ENCODE data around the gene POLR2C. TPM values are rescaled to one million over a fixed set of nuclear protein-coding genes. Genes with fewer than 3 reads are reported as not detected.

POLR2C gene
- total and polyA plus RNA-seq, 2 of the 13 experiments (the other 11 are each of a cell fraction or from before 2014, with no cell fraction given): 104 to 216 TPM

DNA sequence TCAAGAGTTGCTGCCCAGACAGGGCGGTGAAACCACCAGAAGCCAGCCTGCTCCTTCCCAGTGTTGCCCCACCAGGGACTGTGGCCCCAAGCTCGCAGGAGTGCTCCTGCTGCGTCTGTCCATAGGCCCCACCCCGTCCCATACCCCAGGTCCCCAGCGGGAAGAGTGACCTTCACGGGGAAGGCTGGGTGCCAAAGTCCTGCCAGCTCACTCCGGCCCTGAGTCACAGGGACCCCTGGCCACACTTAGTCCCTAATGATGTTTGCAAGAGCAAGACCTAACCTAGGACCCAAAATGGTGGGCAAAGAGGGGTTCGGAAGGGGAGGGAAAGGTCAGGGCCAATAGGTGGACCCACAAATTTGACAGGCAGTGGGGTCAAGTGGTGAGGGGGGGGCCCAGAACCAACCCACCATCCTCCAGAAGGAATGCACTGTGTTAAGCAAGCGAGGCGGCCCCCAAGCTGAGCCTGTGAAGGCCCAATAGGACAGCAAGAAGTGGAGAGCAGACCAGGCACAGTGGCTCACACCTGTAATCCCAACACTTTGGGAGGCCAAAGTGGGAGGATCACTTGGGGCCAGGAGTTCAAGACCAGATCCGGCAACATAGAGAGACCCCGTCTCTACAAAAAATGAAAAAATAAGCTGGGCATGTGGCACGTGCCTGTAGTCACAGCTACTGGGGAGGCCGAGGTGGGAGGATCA is 20.5 kb downstream of the POLR2C start (continued):
- TF ChIP-seq ZNF550 (CRISPR knock-in tag; IDR thresholded peaks at IDR 0.05; ENCODE audit: borderline replicate concordance): no peak
- TF ChIP-seq, protein P1, sequence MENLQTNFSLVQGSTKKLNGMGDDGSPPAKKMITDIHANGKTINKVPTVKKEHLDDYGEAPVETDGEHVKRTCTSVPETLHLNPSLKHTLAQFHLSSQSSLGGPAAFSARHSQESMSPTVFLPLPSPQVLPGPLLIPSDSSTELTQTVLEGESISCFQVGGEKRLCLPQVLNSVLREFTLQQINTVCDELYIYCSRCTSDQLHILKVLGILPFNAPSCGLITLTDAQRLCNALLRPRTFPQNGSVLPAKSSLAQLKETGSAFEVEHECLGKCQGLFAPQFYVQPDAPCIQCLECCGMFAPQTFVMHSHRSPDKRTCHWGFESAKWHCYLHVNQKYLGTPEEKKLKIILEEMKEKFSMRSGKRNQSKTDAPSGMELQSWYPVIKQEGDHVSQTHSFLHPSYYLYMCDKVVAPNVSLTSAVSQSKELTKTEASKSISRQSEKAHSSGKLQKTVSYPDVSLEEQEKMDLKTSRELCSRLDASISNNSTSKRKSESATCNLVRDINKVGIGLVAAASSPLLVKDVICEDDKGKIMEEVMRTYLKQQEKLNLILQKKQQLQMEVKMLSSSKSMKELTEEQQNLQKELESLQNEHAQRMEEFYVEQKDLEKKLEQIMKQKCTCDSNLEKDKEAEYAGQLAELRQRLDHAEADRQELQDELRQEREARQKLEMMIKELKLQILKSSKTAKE (CRISPR knock-in tag; IDR thresholded peaks at IDR 0.05; ENCODE audit: borderline replicate concordance): peak; percentile 68; the same call in 1 of the 2 replicates
- TF ChIP-seq MIXL1 (CRISPR knock-in tag; IDR thresholded peaks at IDR 0.05): 0 out of 2 replicates have a peak, but pooled peaks have one; percentile 39
- no peak for TF ChIP-seq ZNF317 (CRISPR knock-in tag; IDR thresholded peaks at IDR 0.05)
- no peak for TF ChIP-seq PRMT3 (CRISPR knock-in tag; IDR thresholded peaks at IDR 0.05; ENCODE audit: borderline replicate concordance, low read depth)
- TF ChIP-seq ZBTB38 (CRISPR knock-in tag; IDR thresholded peaks at IDR 0.05): peak; percentile 48; the same call in 1 of the 2 replicates
- TF ChIP-seq ZNF337 (CRISPR knock-in tag; IDR thresholded peaks at IDR 0.05; ENCODE audit: borderline replicate concordance, low read depth): 0 out of 2 replicates have a peak, but pooled peaks have one; percentile 39
- peak; percentile 76 to 91; a peak in 3 of 4 replicates for TF ChIP-seq NR2F1 (CRISPR knock-in tag; IDR thresholded peaks at IDR 0.05)
- peak; percentile 86; the same call in 1 of the 2 replicates for TF ChIP-seq ZNF451 (CRISPR knock-in tag; IDR thresholded peaks at IDR 0.05)
- TF ChIP-seq ZNF619 (CRISPR knock-in tag; IDR thresholded peaks at IDR 0.05): no peak
- TF ChIP-seq HNRNPLL (IDR thresholded peaks at IDR 0.05; ENCODE audit: low read depth, low read length, poor library complexity, severe bottlenecking): peak; percentile 56
- TF ChIP-seq, protein P2, sequence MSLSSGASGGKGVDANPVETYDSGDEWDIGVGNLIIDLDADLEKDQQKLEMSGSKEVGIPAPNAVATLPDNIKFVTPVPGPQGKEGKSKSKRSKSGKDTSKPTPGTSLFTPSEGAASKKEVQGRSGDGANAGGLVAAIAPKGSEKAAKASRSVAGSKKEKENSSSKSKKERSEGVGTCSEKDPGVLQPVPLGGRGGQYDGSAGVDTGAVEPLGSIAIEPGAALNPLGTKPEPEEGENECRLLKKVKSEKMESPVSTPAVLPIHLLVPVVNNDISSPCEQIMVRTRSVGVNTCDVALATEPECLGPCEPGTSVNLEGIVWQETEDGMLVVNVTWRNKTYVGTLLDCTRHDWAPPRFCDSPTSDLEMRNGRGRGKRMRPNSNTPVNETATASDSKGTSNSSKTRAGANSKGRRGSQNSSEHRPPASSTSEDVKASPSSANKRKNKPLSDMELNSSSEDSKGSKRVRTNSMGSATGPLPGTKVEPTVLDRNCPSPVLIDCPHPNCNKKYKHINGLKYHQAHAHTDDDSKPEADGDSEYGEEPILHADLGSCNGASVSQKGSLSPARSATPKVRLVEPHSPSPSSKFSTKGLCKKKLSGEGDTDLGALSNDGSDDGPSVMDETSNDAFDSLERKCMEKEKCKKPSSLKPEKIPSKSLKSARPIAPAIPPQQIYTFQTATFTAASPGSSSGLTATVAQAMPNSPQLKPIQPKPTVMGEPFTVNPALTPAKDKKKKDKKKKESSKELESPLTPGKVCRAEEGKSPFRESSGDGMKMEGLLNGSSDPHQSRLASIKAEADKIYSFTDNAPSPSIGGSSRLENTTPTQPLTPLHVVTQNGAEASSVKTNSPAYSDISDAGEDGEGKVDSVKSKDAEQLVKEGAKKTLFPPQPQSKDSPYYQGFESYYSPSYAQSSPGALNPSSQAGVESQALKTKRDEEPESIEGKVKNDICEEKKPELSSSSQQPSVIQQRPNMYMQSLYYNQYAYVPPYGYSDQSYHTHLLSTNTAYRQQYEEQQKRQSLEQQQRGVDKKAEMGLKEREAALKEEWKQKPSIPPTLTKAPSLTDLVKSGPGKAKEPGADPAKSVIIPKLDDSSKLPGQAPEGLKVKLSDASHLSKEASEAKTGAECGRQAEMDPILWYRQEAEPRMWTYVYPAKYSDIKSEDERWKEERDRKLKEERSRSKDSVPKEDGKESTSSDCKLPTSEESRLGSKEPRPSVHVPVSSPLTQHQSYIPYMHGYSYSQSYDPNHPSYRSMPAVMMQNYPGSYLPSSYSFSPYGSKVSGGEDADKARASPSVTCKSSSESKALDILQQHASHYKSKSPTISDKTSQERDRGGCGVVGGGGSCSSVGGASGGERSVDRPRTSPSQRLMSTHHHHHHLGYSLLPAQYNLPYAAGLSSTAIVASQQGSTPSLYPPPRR (CRISPR knock-in tag; IDR thresholded peaks at IDR 0.05; ENCODE audit: borderline replicate concordance): peak; percentile 97
- TF ChIP-seq ZNF205 (CRISPR knock-in tag; IDR thresholded peaks at IDR 0.05): 0 out of 2 replicates have a peak, but pooled peaks have one; percentile 51
- peak; percentile 82 for TF ChIP-seq XRCC5 (optimal IDR thresholded peaks at IDR 0.05; ENCODE audit: low read length)
- TF ChIP-seq FLYWCH1 (CRISPR knock-in tag; IDR thresholded peaks at IDR 0.05): no peak
- peak; percentile 39; the same call in 1 of the 2 replicates for TF ChIP-seq THAP11 (CRISPR knock-in tag; IDR thresholded peaks at IDR 0.05)
- no peak for TF ChIP-seq NFE2L2 (IDR thresholded peaks at IDR 0.05; ENCODE audit: low read length)
- TF ChIP-seq ZNF746 (CRISPR knock-in tag; IDR thresholded peaks at IDR 0.05): peak; percentile 77
- TF ChIP-seq FOXK1 (CRISPR knock-in tag; IDR thresholded peaks at IDR 0.05; ENCODE audit: borderline replicate concordance, low read depth): peak; percentile 20; the same call in 1 of the 2 replicates
- no peak for TF ChIP-seq KAT2B (IDR thresholded peaks at IDR 0.05; ENCODE audit: borderline replicate concordance, low read depth, low read length)
- TF ChIP-seq, protein P3, sequence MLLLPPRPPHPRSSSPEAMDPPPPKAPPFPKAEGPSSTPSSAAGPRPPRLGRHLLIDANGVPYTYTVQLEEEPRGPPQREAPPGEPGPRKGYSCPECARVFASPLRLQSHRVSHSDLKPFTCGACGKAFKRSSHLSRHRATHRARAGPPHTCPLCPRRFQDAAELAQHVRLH (CRISPR knock-in tag; IDR thresholded peaks at IDR 0.05; ENCODE audit: borderline replicate concordance, low read depth): peak; percentile 21; the same call in 1 of the 2 replicates
- TF ChIP-seq ZFP36L1 (CRISPR knock-in tag; IDR thresholded peaks at IDR 0.05): 0 out of 2 replicates have a peak, but pooled peaks have one; percentile 47
- TF ChIP-seq PHF20 (CRISPR knock-in tag; IDR thresholded peaks at IDR 0.05): peak; percentile 38; the same call in 1 of the 2 replicates
